C4-2B (cell line): Measurements from ENCODE around the gene INPP4A.

ENCODE experiments used
- CTCF ChIP-seq: fragments of 450-650 bp; conservative IDR thresholded peaks from 2 replicates; pipeline ENCODE4 v1.5.1; 2017; ENCODE audit warnings: mild to moderate bottlenecking
- ZFX ChIP-seq: fragments of 450-650 bp; IDR thresholded peaks from 2 replicates; pipeline ENCODE4 v1.6.1; 2017

GRCh38 chr2:98503481-98504105 lies 58.9 kb downstream of the INPP4A start:
- TF ChIP-seq CTCF = no peak
- no peak for TF ChIP-seq ZFX
